ENCODE measurements around the gene MRPL54. TPM values are rescaled to one million over a fixed set of nuclear protein-coding genes. Genes with fewer than 3 reads are reported as not detected.

The MRPL54 gene
- polyA plus RNA-seq, 1 donor from 2014 or later = 74.7 TPM

GRCh38 chr19:3722443-3723109, 39.9 kb upstream of the MRPL54 start:
- H3K9me2 ChIP-seq (ENCODE audit: insufficient read depth, low read length) = no peaks in the 10 kb centered on the region
- no peak overlapping the region for H3K27ac ChIP-seq (ENCODE audit: low read length)
- H3F3A ChIP-seq (ENCODE audit: insufficient read depth, low read length, poor library complexity, severe bottlenecking) = no peaks in the 10 kb centered on the region
- no peak overlapping the region for H2AFZ ChIP-seq (ENCODE audit: low read depth, low read length)
- H3K27me3 ChIP-seq (ENCODE audit: insufficient read depth, low read depth, low read length) = peaks cover 14% of the 10 kb centered on the region
- no peak overlapping the region for H3K4me3 ChIP-seq (ENCODE audit: low read length)
- no peak overlapping the region for H3K4me2 ChIP-seq (ENCODE audit: low read length)
- TF ChIP-seq TAF1 (IDR thresholded peaks at IDR 0.05; ENCODE audit: low read depth) = no peak
- TF ChIP-seq SMC3 (conservative IDR thresholded peaks at IDR 0.05; ENCODE audit: poor library complexity) = no peak
- no peak for TF ChIP-seq POLR2AphosphoS5 (IDR thresholded peaks at IDR 0.05)
- no peak for TF ChIP-seq EP300 (conservative IDR thresholded peaks at IDR 0.05; ENCODE audit: poor library complexity, severe bottlenecking)
- no peak for TF ChIP-seq MXI1 (conservative IDR thresholded peaks at IDR 0.05; ENCODE audit: poor library complexity, severe bottlenecking)
- TF ChIP-seq REST (IDR thresholded peaks at IDR 0.05; ENCODE audit: borderline replicate concordance) = no peak
- TF ChIP-seq EZH2 (IDR thresholded peaks at IDR 0.05; ENCODE audit: borderline replicate concordance, insufficient read depth, low read length, poor library complexity, severe bottlenecking) = no peak
- TF ChIP-seq RAD21 (conservative IDR thresholded peaks at IDR 0.05) = no peak
- no peak overlapping the region for H3K9ac ChIP-seq (ENCODE audit: low read length)
- no peaks in the 10 kb centered on the region for H3K79me2 ChIP-seq (replicated peaks; ENCODE audit: insufficient read depth, low read length)
- no peaks in the 10 kb centered on the region for H3K36me3 ChIP-seq (ENCODE audit: insufficient read depth, low read length)
- H3K9me3 ChIP-seq (ENCODE audit: low read length) = no peaks in the 10 kb centered on the region
- H4K20me1 ChIP-seq (ENCODE audit: insufficient read depth) = no peaks in the 10 kb centered on the region

- no peak overlapping the region for H2AFZ ChIP-seq (ENCODE audit: low read depth, low read length)
- no peak overlapping the region for H3K4me2 ChIP-seq (ENCODE audit: low read length)
- H3K36me3 ChIP-seq (ENCODE audit: insufficient read depth, low read length) = no peaks in the 10 kb centered on the region
- no peaks in the 10 kb centered on the region for H3K79me2 ChIP-seq (replicated peaks; ENCODE audit: insufficient read depth, low read length)
- H4K20me1 ChIP-seq (ENCODE audit: insufficient read depth) = no peaks in the 10 kb centered on the region
- H3K4me3 ChIP-seq (ENCODE audit: low read length) = no peak overlapping the region
- no peak overlapping the region for H3K9ac ChIP-seq (ENCODE audit: low read length)
- no peaks in the 10 kb centered on the region for H3K9me3 ChIP-seq (ENCODE audit: low read length)
- H3K27me3 ChIP-seq (ENCODE audit: insufficient read depth, low read depth, low read length) = peaks cover 14% of the 10 kb centered on the region
- no peaks in the 10 kb centered on the region for H3K9me2 ChIP-seq (ENCODE audit: insufficient read depth, low read length)
- H3K27ac ChIP-seq (ENCODE audit: low read length) = no peak overlapping the region
- H3F3A ChIP-seq (ENCODE audit: insufficient read depth, low read length, poor library complexity, severe bottlenecking) = no peaks in the 10 kb centered on the region
- TF ChIP-seq REST (IDR thresholded peaks at IDR 0.05; ENCODE audit: borderline replicate concordance) = no peak
- no peak for TF ChIP-seq EZH2 (IDR thresholded peaks at IDR 0.05; ENCODE audit: borderline replicate concordance, insufficient read depth, low read length, poor library complexity, severe bottlenecking)
- TF ChIP-seq POLR2AphosphoS5 (IDR thresholded peaks at IDR 0.05) = no peak
- no peak for TF ChIP-seq MXI1 (conservative IDR thresholded peaks at IDR 0.05; ENCODE audit: poor library complexity, severe bottlenecking)
- TF ChIP-seq RAD21 (conservative IDR thresholded peaks at IDR 0.05) = no peak
- TF ChIP-seq TAF1 (IDR thresholded peaks at IDR 0.05; ENCODE audit: low read depth) = no peak
- no peak for TF ChIP-seq SMC3 (conservative IDR thresholded peaks at IDR 0.05; ENCODE audit: poor library complexity)
- TF ChIP-seq EP300 (conservative IDR thresholded peaks at IDR 0.05; ENCODE audit: poor library complexity, severe bottlenecking) = no peak
- TF ChIP-seq, protein P1, sequence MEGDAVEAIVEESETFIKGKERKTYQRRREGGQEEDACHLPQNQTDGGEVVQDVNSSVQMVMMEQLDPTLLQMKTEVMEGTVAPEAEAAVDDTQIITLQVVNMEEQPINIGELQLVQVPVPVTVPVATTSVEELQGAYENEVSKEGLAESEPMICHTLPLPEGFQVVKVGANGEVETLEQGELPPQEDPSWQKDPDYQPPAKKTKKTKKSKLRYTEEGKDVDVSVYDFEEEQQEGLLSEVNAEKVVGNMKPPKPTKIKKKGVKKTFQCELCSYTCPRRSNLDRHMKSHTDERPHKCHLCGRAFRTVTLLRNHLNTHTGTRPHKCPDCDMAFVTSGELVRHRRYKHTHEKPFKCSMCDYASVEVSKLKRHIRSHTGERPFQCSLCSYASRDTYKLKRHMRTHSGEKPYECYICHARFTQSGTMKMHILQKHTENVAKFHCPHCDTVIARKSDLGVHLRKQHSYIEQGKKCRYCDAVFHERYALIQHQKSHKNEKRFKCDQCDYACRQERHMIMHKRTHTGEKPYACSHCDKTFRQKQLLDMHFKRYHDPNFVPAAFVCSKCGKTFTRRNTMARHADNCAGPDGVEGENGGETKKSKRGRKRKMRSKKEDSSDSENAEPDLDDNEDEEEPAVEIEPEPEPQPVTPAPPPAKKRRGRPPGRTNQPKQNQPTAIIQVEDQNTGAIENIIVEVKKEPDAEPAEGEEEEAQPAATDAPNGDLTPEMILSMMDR (IDR thresholded peaks at IDR 0.05; ENCODE audit: poor library complexity, severe bottlenecking) = no peak
Measured at GRCh38 chr19:3723110-3723488, 39.4 kb upstream of the MRPL54 start.

All from neural cell (in vitro differentiated cells).